Daoy (cell line): ENCODE results near the gene SULF2. TPM values are rescaled to one million over a fixed set of nuclear protein-coding genes. Genes with fewer than 3 reads are reported as not detected.
A peak's percentile ranks its signal among the peaks of the same experiment; 100 is the strongest.

Experiments
- DNase-seq: peaks from one replicate; pipeline ENCODE4 v3.0.0-alpha.2; 2015; ENCODE audit warnings: low read depth
- total RNA-seq: library from RNA; depleted of rRNA; stranded (reverse); fragments of >200 nt; shearing (Covaris generic); gene quantifications from 2 replicates; pipeline ENCODE4 v1.2.3, GENCODE V29; 2014

The SULF2 gene
- total RNA-seq, 1 experiment from 2014 or later, result 3.7 TPM

GRCh38 chr20:47711046-47711752, 74.1 kb downstream of the SULF2 start:
- DNase-seq, result no peak

- DNase-seq, result no peak
Measured at GRCh38 chr20:47710665-47711045, 74.6 kb downstream of the SULF2 start.

GRCh38 chr20:47708953-47709833, 76.1 kb downstream of the SULF2 start:
- no peak for DNase-seq

- no peak for DNase-seq
Measured at GRCh38 chr20:47708140-47708807, 77.0 kb downstream of the SULF2 start.

GRCh38 chr20:47706345-47706744, 78.9 kb downstream of the SULF2 start:
- no peak for DNase-seq

- no peak for DNase-seq
Measured at GRCh38 chr20:47705497-47705856, 79.8 kb downstream of the SULF2 start.

GRCh38 chr20:47704746-47705496, 80.4 kb downstream of the SULF2 start:
- peak; percentile 50 for DNase-seq

GRCh38 chr20:47703748-47704147, 81.5 kb downstream of the SULF2 start:
- DNase-seq, result no peak

- peak; percentile 71 for DNase-seq
Measured at GRCh38 chr20:47701612-47702011, 83.7 kb downstream of the SULF2 start.

- DNase-seq, result no peak
Measured at GRCh38 chr20:47700327-47700726, 85.0 kb downstream of the SULF2 start.

GRCh38 chr20:47699818-47700217, 85.5 kb downstream of the SULF2 start:
- no peak for DNase-seq

GRCh38 chr20:47698142-47698541, 87.1 kb downstream of the SULF2 start:
- no peak for DNase-seq

- no peak for DNase-seq
Measured at GRCh38 chr20:47696856-47697255, 88.4 kb downstream of the SULF2 start.

- no peak for DNase-seq
Measured at GRCh38 chr20:47694021-47694818, 91.1 kb downstream of the SULF2 start.

GRCh38 chr20:47691625-47692024, 93.7 kb downstream of the SULF2 start:
- DNase-seq, result no peak

- no peak for DNase-seq
Measured at GRCh38 chr20:47689731-47690130, 95.5 kb downstream of the SULF2 start.

- peak; percentile 69 for DNase-seq
Measured at GRCh38 chr20:47688385-47689381, 96.6 kb downstream of the SULF2 start.

GRCh38 chr20:47687095-47687987, 97.9 kb downstream of the SULF2 start:
- no peak for DNase-seq

GRCh38 chr20:47686545-47686944, 98.7 kb downstream of the SULF2 start:
- peak; percentile 94 for DNase-seq
